ENCODE measurements around the gene SRF. TPM values are rescaled to one million over a fixed set of nuclear protein-coding genes. Genes with fewer than 3 reads are reported as not detected.

SRF gene
- total and polyA plus RNA-seq, 2 donors (not counting 3 experiments of a cell fraction or from before 2014, with no cell fraction given), result 34.4 to 55.8 TPM

DNA sequence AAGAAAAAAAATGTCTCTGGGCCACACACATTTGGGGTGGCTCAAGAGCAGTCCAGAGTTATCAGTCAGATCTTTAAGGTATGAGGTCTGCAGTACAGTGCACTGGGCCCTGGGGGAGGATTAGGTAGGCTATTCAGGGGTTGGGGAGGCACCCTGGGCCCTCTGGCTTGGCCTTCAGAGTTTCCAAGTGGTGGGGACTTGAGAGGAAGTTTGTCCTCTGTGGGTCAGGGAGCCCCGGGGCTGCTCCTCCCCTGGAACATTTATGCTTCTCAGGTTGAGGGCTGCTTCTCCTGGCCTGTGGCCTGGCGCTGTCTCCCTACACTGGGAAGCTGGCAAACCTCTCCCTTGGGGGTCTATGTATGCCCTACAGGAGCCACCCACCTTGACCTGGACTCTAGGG lies 48.9 kb upstream of the SRF start:
- FAIRE-seq (no peak), DNase-seq (ENCODE audit: low read depth, low spot score) (no peak)
- H3K4me1 ChIP-seq (ENCODE audit: control insufficient read depth, extremely low read depth, insufficient read depth, low read length), result no peaks in the 10 kb centered on the region
- H2AFZ ChIP-seq (ENCODE audit: low read depth, low read length), result no peak overlapping the region
- ChIA-PET POLR2A (no interaction called here), CTCF (no interaction called here)
- H3K9ac ChIP-seq (replicated peaks; ENCODE audit: extremely low read depth, insufficient read depth, low read length), result no peak overlapping the region
- no peaks in the 10 kb centered on the region for H3K9me1 ChIP-seq (replicated peaks; ENCODE audit: control insufficient read depth, extremely low read depth, insufficient read depth, low read length)
- no peaks in the 10 kb centered on the region for H4K20me1 ChIP-seq (replicated peaks; ENCODE audit: control insufficient read depth, extremely low read depth, insufficient read depth, low read length)
- no peak overlapping the region for H3K4me2 ChIP-seq (ENCODE audit: insufficient read depth, low read length)
- BruUV-seq (replicated peaks), result no TSS peak
- dilution Hi-C loops (cut with MboI; ENCODE audit: extremely low pct_ligation_motif_present, low sequenced_read_pairs), result no loop called here
- no peaks in the 10 kb centered on the region for H3K79me2 ChIP-seq (ENCODE audit: control insufficient read depth, insufficient read depth, low read length)
- H3K36me3 ChIP-seq (ENCODE audit: control insufficient read depth in 2 of 2, extremely low read depth in 1 of 2, insufficient read depth in 2 of 2, low read length in 2 of 2), result no peaks in the 10 kb centered on the region
- H3K27ac ChIP-seq (ENCODE audit: insufficient read depth, low read depth, low read length), result no peak overlapping the region
- intact Hi-C loops (cut with micrococcal nuclease), result no loop called here
- H3K4me3 ChIP-seq (replicated peaks in 1 of 3; ENCODE audit: insufficient read depth in 1 of 3, low read depth in 1 of 3, low read length in 3 of 3), result no peak overlapping the region
- no peaks in the 10 kb centered on the region for H3K27me3 ChIP-seq (ENCODE audit: control insufficient read depth in 2 of 2, insufficient read depth in 2 of 2, low read length in 2 of 2)
- no peaks in the 10 kb centered on the region for H3K9me3 ChIP-seq (replicated peaks; ENCODE audit: control insufficient read depth, insufficient read depth, low read length)
- TF ChIP-seq EZH2 (IDR thresholded peaks at IDR 0.05; ENCODE audit: borderline replicate concordance, low read depth, low read length, severe bottlenecking), result no peak
- TF ChIP-seq MAX (IDR thresholded peaks at IDR 0.05; ENCODE audit: insufficient read depth, insufficient read length), result no peak
- no peak for TF ChIP-seq GATA2 (IDR thresholded peaks at IDR 0.05; ENCODE audit: insufficient read depth, insufficient read length, low read depth, low read length)
- no peak for TF ChIP-seq CTCF (IDR thresholded peaks at IDR 0.05; ENCODE audit: extremely low read depth in 1 of 2, insufficient read depth in 1 of 2, low read depth in 1 of 2, low read length in 2 of 2)
- TF ChIP-seq POLR2AphosphoS5 (IDR thresholded peaks at IDR 0.05; ENCODE audit: insufficient read depth, low read depth, low read length), result no peak
- no peak for TF ChIP-seq JUN (IDR thresholded peaks at IDR 0.05; ENCODE audit: borderline replicate concordance, insufficient read depth, insufficient read length, low read depth)
